A673 (cell line): ENCODE data around the gene NCK1.

Experiments used
- CTCF ChIP-seq: fragments of 300-800, 200-600 bp; sonication (generic); conservative IDR thresholded peaks from 2 replicates; pipeline ENCODE4 v1.5.1; 2017; ENCODE audit warnings: low read depth, mild to moderate bottlenecking, antibody characterized with exemption, low read length, moderate library complexity, mixed read lengths
- EZH2 ChIP-seq: fragments of 200-600 bp; sonication (generic); IDR thresholded peaks from 2 replicates; pipeline ENCODE4 v1.6.1; 2017; ENCODE audit warnings: borderline replicate concordance, low read depth, mild to moderate bottlenecking, mixed read lengths, antibody characterized with exemption, low read length; ENCODE audit not compliant: poor library complexity, severe bottlenecking

GRCh38 chr3:136889947-136890346 lies 27.9 kb downstream of the NCK1 start:
- TF ChIP-seq CTCF (no peak), EZH2 (no peak)
